ENCODE measurements around the gene CEP43. TPM values are rescaled to one million over a fixed set of nuclear protein-coding genes. Genes with fewer than 3 reads are reported as not detected.
A peak's percentile ranks its signal among the peaks of the same experiment; 100 is the strongest.

The CEP43 gene
- 32.3 TPM for total RNA-seq

- DNase-seq, result peak; percentile 94
These were observed at the start of gene CEP43 for GRCh38 chr6:166999145-166999883. Gene CEP43, plus strand, starts transcription at chr6:166999397. Its CDS starts 16 bp downstream, at chr6:166999413.

- DNase-seq, result no peak
These were observed 49.4 kb upstream of the CEP43 start for GRCh38 chr6:166949528-166950442.

GRCh38 chr6:166950443-166950821, 48.8 kb upstream of the CEP43 start:
- DNase-seq, result no peak

GRCh38 chr6:166950892-166951669, 48.1 kb upstream of the CEP43 start:
- DNase-seq, result peak; percentile 57

GRCh38 chr6:166951670-166952060, 47.5 kb upstream of the CEP43 start:
- DNase-seq, result no peak

- DNase-seq, result no peak
These were observed 47.1 kb upstream of the CEP43 start for GRCh38 chr6:166952121-166952520.

GRCh38 chr6:166952567-166953486, 46.4 kb upstream of the CEP43 start:
- no peak for DNase-seq

GRCh38 chr6:166954118-166954713, 45.0 kb upstream of the CEP43 start:
- no peak for DNase-seq

GRCh38 chr6:166955121-166955864, 43.9 kb upstream of the CEP43 start:
- no peak for DNase-seq

- DNase-seq, result no peak
These were observed 43.2 kb upstream of the CEP43 start for GRCh38 chr6:166955865-166956443.

- peak; percentile 93 for DNase-seq
These were observed 42.6 kb upstream of the CEP43 start, which contains the start of gene RNASET2 for GRCh38 chr6:166956444-166957086. Gene RNASET2, minus strand, starts transcription at chr6:166956550. Its CDS starts 368 bp downstream, at chr6:166956182.

GRCh38 chr6:166957087-166957804, 42.0 kb upstream of the CEP43 start:
- DNase-seq, result no peak

GRCh38 chr6:166957805-166958076, 41.5 kb upstream of the CEP43 start:
- no peak for DNase-seq

- DNase-seq, result no peak
These were observed 40.0 kb upstream of the CEP43 start for GRCh38 chr6:166958926-166959861.

- no peak for DNase-seq
These were observed 39.1 kb upstream of the CEP43 start for GRCh38 chr6:166959911-166960608.

- DNase-seq, result no peak
These were observed 38.6 kb upstream of the CEP43 start for GRCh38 chr6:166960609-166960978.

- no peak for DNase-seq
These were observed 32.9 kb upstream of the CEP43 start for GRCh38 chr6:166966268-166966667.

Data from occipital lobe (tissue), 2 donors.